GM23338 (cell line): ENCODE results near the gene SP100. TPM values are rescaled to one million over a fixed set of nuclear protein-coding genes. Genes with fewer than 3 reads are reported as not detected.

ENCODE experiments used
- ATAC-seq: fragments of 200-7000 bp; cut with Tn5 transposase; 3 replicates; pipeline ENCODE4 v1.9.1; 2020
- DNase-seq: peaks from one replicate; pipeline ENCODE4 v3.0.0-alpha.2; 2015; ENCODE audit warnings: low spot score
- H2AFZ ChIP-seq: fragments of 200-600 bp; sonication (generic); 2 replicates; pipeline ENCODE4 v1.8.0; 2016; ENCODE audit warnings: antibody characterized with exemption, mild to moderate bottlenecking, moderate library complexity
- H3F3A ChIP-seq: fragments of 200-600 bp; sonication (generic); replicated peaks from 2 replicates; pipeline ENCODE4 v1.8.0; 2017; ENCODE audit warnings: antibody characterized with exemption, mixed run types, low read depth
- H3K27ac ChIP-seq: fragments of 200-600 bp; sonication (generic); 2 replicates; pipeline ENCODE4 v1.6.1; 2016; ENCODE audit warnings: low read depth
- H3K27me3 ChIP-seq: fragments of 200-600 bp; sonication (generic); 2 replicates; pipeline ENCODE4 v1.8.0; 2016; ENCODE audit warnings: mild to moderate bottlenecking, mixed run types, moderate library complexity; ENCODE audit not compliant: insufficient read depth
- H3K36me3 ChIP-seq: fragments of 200-600 bp; sonication (generic); 2 replicates; pipeline ENCODE4 v1.8.0; 2016; ENCODE audit warnings: mild to moderate bottlenecking; ENCODE audit not compliant: insufficient read depth
- H3K4me1 ChIP-seq: fragments of 200-600 bp; sonication (generic); 2 replicates; pipeline ENCODE4 v1.8.0; 2016; ENCODE audit warnings: mild to moderate bottlenecking, moderate library complexity; ENCODE audit not compliant: insufficient read depth
- H3K4me2 ChIP-seq: fragments of 200-600 bp; sonication (generic); 2 replicates; pipeline ENCODE4 v1.7.1; 2017; ENCODE audit warnings: mixed run types
- H3K4me3 ChIP-seq: fragments of 200-600 bp; sonication (generic); 2 replicates; pipeline ENCODE4 v1.6.1; 2016; ENCODE audit warnings: mixed run types
- H3K79me2 ChIP-seq: fragments of 200-600 bp; sonication (generic); replicated peaks from 2 replicates; pipeline ENCODE4 v1.8.0; 2017; ENCODE audit warnings: mild to moderate bottlenecking; ENCODE audit not compliant: insufficient read depth
- H3K9me2 ChIP-seq: fragments of 200-600 bp; sonication (generic); 2 replicates; pipeline ENCODE4 v1.8.0; 2017; ENCODE audit not compliant: insufficient read depth
- H4K20me1 ChIP-seq: fragments of 200-600 bp; sonication (generic); replicated peaks from 2 replicates; pipeline ENCODE4 v1.8.0; 2017; ENCODE audit warnings: mild to moderate bottlenecking; ENCODE audit not compliant: insufficient read depth
- H3K27ac Mint-ChIP-seq: 2 replicates; pipeline ENCODE4 v1.8.0; 2020; ENCODE audit warnings: inconsistent platforms, mild to moderate bottlenecking, moderate library complexity, mixed read lengths
- H3K27me3 Mint-ChIP-seq: 3 replicates; pipeline ENCODE4 v1.8.0; 2022; ENCODE audit warnings: low read depth, mild to moderate bottlenecking, moderate library complexity, mixed read lengths, inconsistent platforms; ENCODE audit not compliant: insufficient read depth, poor library complexity
- H3K36me3 Mint-ChIP-seq: 3 replicates; pipeline ENCODE4 v1.8.0; 2021; ENCODE audit warnings: low read depth, mild to moderate bottlenecking, inconsistent platforms, moderate library complexity, mixed read lengths
- H3K4me1 Mint-ChIP-seq: 3 replicates; pipeline ENCODE4 v1.8.0; 2020; ENCODE audit warnings: mild to moderate bottlenecking, inconsistent platforms, mixed read lengths
- H3K4me3 Mint-ChIP-seq: 3 replicates; pipeline ENCODE4 v1.8.0; 2021; ENCODE audit warnings: moderate library complexity, mild to moderate bottlenecking, inconsistent platforms, mixed read lengths
- H3K9me3 Mint-ChIP-seq: 3 replicates; pipeline ENCODE4 v1.8.0; 2020; ENCODE audit warnings: moderate library complexity, mild to moderate bottlenecking, inconsistent platforms, mixed read lengths
- CREB1 ChIP-seq: fragments of 250-450 bp; sonication (Bioruptor Pico); IDR thresholded peaks from 2 replicates; pipeline ENCODE4 v1.5.0; 2020; ENCODE audit warnings: low read depth, mild to moderate bottlenecking, moderate library complexity
- ETS1 ChIP-seq: IDR thresholded peaks from 2 replicates; pipeline ENCODE4 v1.6.1; 2016; ENCODE audit warnings: antibody characterized with exemption
- EZH2 ChIP-seq: fragments of 200-600 bp; sonication (generic); IDR thresholded peaks from one replicate; pipeline ENCODE4 v1.8.0; 2017; ENCODE audit warnings: antibody characterized with exemption, mild to moderate bottlenecking, low read depth; ENCODE audit not compliant: unreplicated experiment
- EZH2phosphoT487 ChIP-seq: fragments of 200-600 bp; sonication (generic); IDR thresholded peaks from one replicate; pipeline ENCODE4 v1.8.1; 2018; ENCODE audit warnings: antibody characterized with exemption; ENCODE audit not compliant: unreplicated experiment
- JUNB ChIP-seq: IDR thresholded peaks from one replicate; pipeline ENCODE4 v1.6.1; 2016; ENCODE audit warnings: antibody characterized with exemption; ENCODE audit not compliant: unreplicated experiment
- NANOG ChIP-seq: IDR thresholded peaks from 2 replicates; pipeline ENCODE4 v1.6.1; 2016; ENCODE audit warnings: antibody characterized with exemption, borderline replicate concordance
- POLR2AphosphoS5 ChIP-seq: IDR thresholded peaks from 2 replicates; pipeline ENCODE4 v1.6.1; 2016; ENCODE audit warnings: antibody characterized with exemption, low read depth
- REST ChIP-seq: IDR thresholded peaks from one replicate; pipeline ENCODE4 v1.6.1; 2018; ENCODE audit warnings: antibody characterized with exemption; ENCODE audit not compliant: unreplicated experiment
- STAT1 ChIP-seq: IDR thresholded peaks from one replicate; pipeline ENCODE4 v1.6.1; 2016; ENCODE audit warnings: antibody characterized with exemption; ENCODE audit not compliant: unreplicated experiment
- ZNF114 ChIP-seq: fragments of 250-450 bp; sonication (Bioruptor Pico); IDR thresholded peaks from 2 replicates; pipeline ENCODE4 v1.5.0; 2020; ENCODE audit warnings: mild to moderate bottlenecking, moderate library complexity
- ZNF331 ChIP-seq: fragments of 250-450 bp; sonication (Bioruptor Pico); IDR thresholded peaks from 2 replicates; pipeline ENCODE4 v1.5.0; 2020; ENCODE audit warnings: low read depth, mild to moderate bottlenecking, moderate library complexity
- polyA plus RNA-seq: library from polyadenylated mRNA; unstranded; fragments of >200 nt; fragmentation: Nextera tagmentation; extraction: Ambion mirVana; gene quantifications from 2 replicates; pipeline ENCODE4 v1.2.1, GENCODE V29; 2016
- total RNA-seq: library from RNA; depleted of rRNA; stranded (reverse); fragments of >200 nt; shearing (Covaris generic); gene quantifications from 2 replicates; pipeline ENCODE4 v1.2.3, GENCODE V29; 2014
- TF ChIP-seq, protein P1 (sequence below), 2 experiments: fragments of 200-600 bp in 1 of 2; sonication (generic) in 1 of 2; conservative IDR thresholded peaks; 2 replicates each; pipeline versions ENCODE4 v1.5.1 to v1.6.1; 2016 to 2017; ENCODE audit warnings: antibody characterized with exemption in 2 of 2, low read depth in 2 of 2, mild to moderate bottlenecking in 2 of 2, moderate library complexity in 1 of 2
- TF ChIP-seq, protein P2 (sequence below): fragments of 250-450 bp; sonication (Bioruptor Pico); IDR thresholded peaks from 2 replicates; pipeline ENCODE4 v1.5.0; 2020; ENCODE audit warnings: mild to moderate bottlenecking, moderate library complexity

Gene SP100
- total and polyA plus RNA-seq, 2 experiments from 2014 or later, result 0.44 to 0.73 TPM

DNA sequence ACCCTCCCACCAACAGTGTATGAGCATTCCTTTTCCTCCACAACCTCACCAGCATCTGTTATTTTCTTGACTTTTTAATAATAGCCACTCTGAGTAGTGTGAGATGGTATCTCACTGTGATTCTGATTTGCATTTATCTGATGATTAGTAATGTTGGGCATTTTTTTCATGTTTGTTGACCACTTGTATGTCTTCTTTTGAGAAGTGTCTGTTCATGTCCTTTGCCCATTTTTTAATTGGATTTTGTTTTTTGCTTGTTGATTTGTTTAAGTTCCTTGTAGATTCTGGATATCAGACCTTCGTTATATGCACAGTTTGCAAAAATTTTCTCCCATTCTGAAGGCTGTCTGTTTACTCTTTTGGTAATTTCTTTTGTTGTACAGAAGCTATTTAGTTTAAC is 59.1 kb downstream of the SP100 start:
- Mint-ChIP-seq H3K4me3 (no peak overlapping the region), H3K4me1 (no peaks in the 10 kb centered on the region; the same call in 2 of the 3 replicates), H3K27me3 (peaks cover 2% of the 10 kb centered on the region), H3K36me3 (no peaks in the 10 kb centered on the region; the same call in 1 of the 3 replicates), H3K9me3 (no peaks in the 10 kb centered on the region; the same call in 1 of the 3 replicates), H3K27ac (no peak overlapping the region)
- Histone ChIP-seq H4K20me1 (no peaks in the 10 kb centered on the region), H3K79me2 (no peaks in the 10 kb centered on the region), H2AFZ (no peak overlapping the region), H3K36me3 (no peaks in the 10 kb centered on the region), H3K4me3 (no peak overlapping the region), H3K27ac (no peak overlapping the region), H3K4me1 (no peaks in the 10 kb centered on the region), H3K27me3 (no peaks in the 10 kb centered on the region), H3K9me2 (0 out of 2 replicates have a peak, but pooled peaks cover 8% of the 10 kb centered on the region), H3K4me2 (no peak overlapping the region), H3F3A (no peaks in the 10 kb centered on the region)
- DNase-seq (no peak), ATAC-seq (no peak)
- TF ChIP-seq ZNF331 (no peak), NANOG (no peak), ETS1 (no peak), EZH2phosphoT487 (no peak), POLR2AphosphoS5 (no peak), JUNB (no peak), CREB1 (CRISPR knock-in tag) (no peak), STAT1 (no peak), EZH2 (no peak), REST (no peak), ZNF114 (CRISPR knock-in tag) (no peak)
- TF ChIP-seq, protein P1, sequence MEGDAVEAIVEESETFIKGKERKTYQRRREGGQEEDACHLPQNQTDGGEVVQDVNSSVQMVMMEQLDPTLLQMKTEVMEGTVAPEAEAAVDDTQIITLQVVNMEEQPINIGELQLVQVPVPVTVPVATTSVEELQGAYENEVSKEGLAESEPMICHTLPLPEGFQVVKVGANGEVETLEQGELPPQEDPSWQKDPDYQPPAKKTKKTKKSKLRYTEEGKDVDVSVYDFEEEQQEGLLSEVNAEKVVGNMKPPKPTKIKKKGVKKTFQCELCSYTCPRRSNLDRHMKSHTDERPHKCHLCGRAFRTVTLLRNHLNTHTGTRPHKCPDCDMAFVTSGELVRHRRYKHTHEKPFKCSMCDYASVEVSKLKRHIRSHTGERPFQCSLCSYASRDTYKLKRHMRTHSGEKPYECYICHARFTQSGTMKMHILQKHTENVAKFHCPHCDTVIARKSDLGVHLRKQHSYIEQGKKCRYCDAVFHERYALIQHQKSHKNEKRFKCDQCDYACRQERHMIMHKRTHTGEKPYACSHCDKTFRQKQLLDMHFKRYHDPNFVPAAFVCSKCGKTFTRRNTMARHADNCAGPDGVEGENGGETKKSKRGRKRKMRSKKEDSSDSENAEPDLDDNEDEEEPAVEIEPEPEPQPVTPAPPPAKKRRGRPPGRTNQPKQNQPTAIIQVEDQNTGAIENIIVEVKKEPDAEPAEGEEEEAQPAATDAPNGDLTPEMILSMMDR (conservative IDR thresholded peaks at IDR 0.05; ENCODE audit: low read depth in 2 of 2), result no peak
- TF ChIP-seq, protein P2, sequence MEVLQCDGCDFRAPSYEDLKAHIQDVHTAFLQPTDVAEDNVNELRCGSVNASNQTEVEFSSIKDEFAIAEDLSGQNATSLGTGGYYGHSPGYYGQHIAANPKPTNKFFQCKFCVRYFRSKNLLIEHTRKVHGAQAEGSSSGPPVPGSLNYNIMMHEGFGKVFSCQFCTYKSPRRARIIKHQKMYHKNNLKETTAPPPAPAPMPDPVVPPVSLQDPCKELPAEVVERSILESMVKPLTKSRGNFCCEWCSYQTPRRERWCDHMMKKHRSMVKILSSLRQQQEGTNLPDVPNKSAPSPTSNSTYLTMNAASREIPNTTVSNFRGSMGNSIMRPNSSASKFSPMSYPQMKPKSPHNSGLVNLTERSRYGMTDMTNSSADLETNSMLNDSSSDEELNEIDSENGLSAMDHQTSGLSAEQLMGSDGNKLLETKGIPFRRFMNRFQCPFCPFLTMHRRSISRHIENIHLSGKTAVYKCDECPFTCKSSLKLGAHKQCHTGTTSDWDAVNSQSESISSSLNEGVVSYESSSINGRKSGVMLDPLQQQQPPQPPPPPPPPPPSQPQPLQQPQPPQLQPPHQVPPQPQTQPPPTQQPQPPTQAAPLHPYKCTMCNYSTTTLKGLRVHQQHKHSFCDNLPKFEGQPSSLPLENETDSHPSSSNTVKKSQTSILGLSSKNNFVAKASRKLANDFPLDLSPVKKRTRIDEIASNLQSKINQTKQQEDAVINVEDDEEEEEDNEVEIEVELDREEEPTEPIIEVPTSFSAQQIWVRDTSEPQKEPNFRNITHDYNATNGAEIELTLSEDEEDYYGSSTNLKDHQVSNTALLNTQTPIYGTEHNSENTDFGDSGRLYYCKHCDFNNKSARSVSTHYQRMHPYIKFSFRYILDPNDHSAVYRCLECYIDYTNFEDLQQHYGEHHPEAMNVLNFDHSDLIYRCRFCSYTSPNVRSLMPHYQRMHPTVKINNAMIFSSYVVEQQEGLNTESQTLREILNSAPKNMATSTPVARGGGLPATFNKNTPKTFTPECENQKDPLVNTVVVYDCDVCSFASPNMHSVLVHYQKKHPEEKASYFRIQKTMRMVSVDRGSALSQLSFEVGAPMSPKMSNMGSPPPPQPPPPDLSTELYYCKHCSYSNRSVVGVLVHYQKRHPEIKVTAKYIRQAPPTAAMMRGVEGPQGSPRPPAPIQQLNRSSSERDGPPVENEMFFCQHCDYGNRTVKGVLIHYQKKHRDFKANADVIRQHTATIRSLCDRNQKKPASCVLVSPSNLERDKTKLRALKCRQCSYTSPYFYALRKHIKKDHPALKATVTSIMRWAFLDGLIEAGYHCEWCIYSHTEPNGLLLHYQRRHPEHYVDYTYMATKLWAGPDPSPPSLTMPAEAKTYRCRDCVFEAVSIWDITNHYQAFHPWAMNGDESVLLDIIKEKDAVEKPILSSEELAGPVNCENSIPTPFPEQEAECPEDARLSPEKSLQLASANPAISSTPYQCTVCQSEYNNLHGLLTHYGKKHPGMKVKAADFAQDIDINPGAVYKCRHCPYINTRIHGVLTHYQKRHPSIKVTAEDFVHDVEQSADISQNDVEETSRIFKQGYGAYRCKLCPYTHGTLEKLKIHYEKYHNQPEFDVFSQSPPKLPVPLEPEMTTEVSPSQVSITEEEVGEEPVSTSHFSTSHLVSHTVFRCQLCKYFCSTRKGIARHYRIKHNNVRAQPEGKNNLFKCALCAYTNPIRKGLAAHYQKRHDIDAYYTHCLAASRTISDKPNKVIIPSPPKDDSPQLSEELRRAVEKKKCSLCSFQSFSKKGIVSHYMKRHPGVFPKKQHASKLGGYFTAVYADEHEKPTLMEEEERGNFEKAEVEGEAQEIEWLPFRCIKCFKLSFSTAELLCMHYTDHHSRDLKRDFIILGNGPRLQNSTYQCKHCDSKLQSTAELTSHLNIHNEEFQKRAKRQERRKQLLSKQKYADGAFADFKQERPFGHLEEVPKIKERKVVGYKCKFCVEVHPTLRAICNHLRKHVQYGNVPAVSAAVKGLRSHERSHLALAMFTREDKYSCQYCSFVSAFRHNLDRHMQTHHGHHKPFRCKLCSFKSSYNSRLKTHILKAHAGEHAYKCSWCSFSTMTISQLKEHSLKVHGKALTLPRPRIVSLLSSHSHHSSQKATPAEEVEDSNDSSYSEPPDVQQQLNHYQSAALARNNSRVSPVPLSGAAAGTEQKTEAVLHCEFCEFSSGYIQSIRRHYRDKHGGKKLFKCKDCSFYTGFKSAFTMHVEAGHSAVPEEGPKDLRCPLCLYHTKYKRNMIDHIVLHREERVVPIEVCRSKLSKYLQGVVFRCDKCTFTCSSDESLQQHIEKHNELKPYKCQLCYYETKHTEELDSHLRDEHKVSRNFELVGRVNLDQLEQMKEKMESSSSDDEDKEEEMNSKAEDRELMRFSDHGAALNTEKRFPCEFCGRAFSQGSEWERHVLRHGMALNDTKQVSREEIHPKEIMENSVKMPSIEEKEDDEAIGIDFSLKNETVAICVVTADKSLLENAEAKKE (CRISPR knock-in tag), result no peak
